Measurements from ENCODE around the gene SLC24A3.

Gene SLC24A3

GRCh38 chr20:19231359-19232035 lies 19.1 kb downstream of the SLC24A3 start:
- POLR2A ChIA-PET: no interaction called here

GRCh38 chr20:19232997-19233794 lies 20.8 kb downstream of the SLC24A3 start:
- TF ChIP-seq ZNF404 (tag by site-specific recombination; IDR thresholded peaks at IDR 0.05) (no peak), ZXDB (tag by site-specific recombination; IDR thresholded peaks at IDR 0.05) (no peak), ZBTB26 (tag by site-specific recombination; optimal IDR thresholded peaks at IDR 0.05) (no peak), ZNF221 (tag by site-specific recombination; IDR thresholded peaks at IDR 0.05; ENCODE audit: borderline replicate concordance) (no peak), ZNF510 (tag by site-specific recombination; IDR thresholded peaks at IDR 0.05; ENCODE audit: insufficient replicate concordance) (no peak), ZNF600 (tag by site-specific recombination; IDR thresholded peaks at IDR 0.05) (no peak), ZNF621 (tag by site-specific recombination; IDR thresholded peaks at IDR 0.05) (no peak), ZNF426 (tag by site-specific recombination; IDR thresholded peaks at IDR 0.05) (no peak), IKZF3 (tag by site-specific recombination; IDR thresholded peaks at IDR 0.05) (no peak), ZNF707 (tag by site-specific recombination; IDR thresholded peaks at IDR 0.05) (no peak), WT1 (tag by site-specific recombination; IDR thresholded peaks at IDR 0.05) (no peak), KLF16 (tag by site-specific recombination; IDR thresholded peaks at IDR 0.05) (no peak), ZNF768 (tag by site-specific recombination; IDR thresholded peaks at IDR 0.05) (no peak), BCL11A (tag by site-specific recombination; IDR thresholded peaks at IDR 0.05; ENCODE audit: low read depth) (no peak), REPIN1 (tag by site-specific recombination; IDR thresholded peaks at IDR 0.05; ENCODE audit: low read depth) (no peak), ZNF48 (tag by site-specific recombination; IDR thresholded peaks at IDR 0.05) (no peak)
- Histone ChIP-seq H3K4me3 (ENCODE audit: low read depth, low read length) (no peak overlapping the region), H3K27ac (ENCODE audit: extremely low read depth, low read depth, low read length) (no peak overlapping the region), H3K4me1 (ENCODE audit: control insufficient read depth, insufficient read depth, low read length) (no peaks in the 10 kb centered on the region), H3K36me3 (ENCODE audit: control insufficient read depth in 2 of 2, insufficient read depth in 1 of 2, low read length in 2 of 2) (no peaks in the 10 kb centered on the region), H3K9me3 (ENCODE audit: control insufficient read depth, insufficient read depth, low read depth, low read length) (no peaks in the 10 kb centered on the region)
- ChIA-PET CTCF (interaction anchor here (2.3 kb wide), 1 partner anchor 27 kb away, joined by 9 read pairs; no protein-coding TSS in a partner anchor), POLR2A (no interaction called here)

More at GRCh38 chr20:19231359-19232035, 19.1 kb downstream of the SLC24A3 start:
- Histone ChIP-seq H3K27ac (ENCODE audit: extremely low read depth, low read depth, low read length) (no peak overlapping the region), H3K36me3 (ENCODE audit: control insufficient read depth in 2 of 2, insufficient read depth in 1 of 2, low read length in 2 of 2) (no peaks in the 10 kb centered on the region), H3K4me3 (ENCODE audit: low read depth, low read length) (no peak overlapping the region), H3K4me1 (ENCODE audit: control insufficient read depth, insufficient read depth, low read length) (no peaks in the 10 kb centered on the region), H3K9me3 (ENCODE audit: control insufficient read depth, insufficient read depth, low read depth, low read length) (no peaks in the 10 kb centered on the region)
- CTCF ChIA-PET: interaction anchor here (2.3 kb wide), 1 partner anchor 25 kb away, joined by 9 read pairs; no protein-coding TSS in a partner anchor
- TF ChIP-seq SP7 (tag by site-specific recombination; IDR thresholded peaks at IDR 0.05) (no peak), SETDB1 (IDR thresholded peaks at IDR 0.05; ENCODE audit: insufficient read length, low read length) (peak; percentile 50)

GRCh38 chr20:19236371-19237055 lies 24.1 kb downstream of the SLC24A3 start:
- POLR2A ChIA-PET: no interaction called here
- H3K36me3 ChIP-seq (ENCODE audit: control insufficient read depth in 2 of 2, insufficient read depth in 1 of 2, low read length in 2 of 2): no peaks in the 10 kb centered on the region
- CTCF ChIA-PET: interaction anchor here (1.4 kb wide), 1 partner anchor 347 kb away, joined by 3 read pairs; no protein-coding TSS in a partner anchor
- H3K9me3 ChIP-seq (ENCODE audit: control insufficient read depth, insufficient read depth, low read depth, low read length): no peaks in the 10 kb centered on the region
- no peak overlapping the region for H3K4me3 ChIP-seq (ENCODE audit: low read depth, low read length)
- no peak overlapping the region for H3K27ac ChIP-seq (ENCODE audit: extremely low read depth, low read depth, low read length)
- H3K4me1 ChIP-seq (ENCODE audit: control insufficient read depth, insufficient read depth, low read length): no peaks in the 10 kb centered on the region
- no peak for TF ChIP-seq ZNF26 (tag by site-specific recombination; IDR thresholded peaks at IDR 0.05)
- TF ChIP-seq ZNF518A (tag by site-specific recombination; conservative IDR thresholded peaks at IDR 0.05; ENCODE audit: low read depth): no peak
- no peak for TF ChIP-seq ZNF16 (tag by site-specific recombination; IDR thresholded peaks at IDR 0.05; ENCODE audit: low read depth)
- TF ChIP-seq WT1 (tag by site-specific recombination; IDR thresholded peaks at IDR 0.05): no peak
- TF ChIP-seq ZNF530 (tag by site-specific recombination; IDR thresholded peaks at IDR 0.05; ENCODE audit: low read depth): no peak
